ENCODE measurements around the gene POGZ.

- TF ChIP-seq POLR2A (IDR thresholded peaks at IDR 0.05) (no peak), CTCF (IDR thresholded peaks at IDR 0.05) (no peak)
Measured at GRCh38 chr1:151367658-151368392, 91.5 kb downstream of the POGZ start.
